PC-9 (cell line): ENCODE measurements around the gene SYT2.

Experiments used
- EZH2 ChIP-seq: fragments of 200-600 bp; sonication (generic); IDR thresholded peaks from 2 replicates; pipeline ENCODE4 v1.8.0; 2017; ENCODE audit warnings: antibody characterized with exemption, low read depth
- TF ChIP-seq, protein P1 (sequence below): fragments of 200-600 bp; sonication (generic); conservative IDR thresholded peaks from 2 replicates; pipeline ENCODE4 v1.6.1; 2017; ENCODE audit warnings: mixed run types, antibody characterized with exemption, mild to moderate bottlenecking, moderate library complexity

GRCh38 chr1:202565890-202566602 lies 144.2 kb downstream of the SYT2 start:
- no peak for TF ChIP-seq EZH2
- TF ChIP-seq, protein P1, sequence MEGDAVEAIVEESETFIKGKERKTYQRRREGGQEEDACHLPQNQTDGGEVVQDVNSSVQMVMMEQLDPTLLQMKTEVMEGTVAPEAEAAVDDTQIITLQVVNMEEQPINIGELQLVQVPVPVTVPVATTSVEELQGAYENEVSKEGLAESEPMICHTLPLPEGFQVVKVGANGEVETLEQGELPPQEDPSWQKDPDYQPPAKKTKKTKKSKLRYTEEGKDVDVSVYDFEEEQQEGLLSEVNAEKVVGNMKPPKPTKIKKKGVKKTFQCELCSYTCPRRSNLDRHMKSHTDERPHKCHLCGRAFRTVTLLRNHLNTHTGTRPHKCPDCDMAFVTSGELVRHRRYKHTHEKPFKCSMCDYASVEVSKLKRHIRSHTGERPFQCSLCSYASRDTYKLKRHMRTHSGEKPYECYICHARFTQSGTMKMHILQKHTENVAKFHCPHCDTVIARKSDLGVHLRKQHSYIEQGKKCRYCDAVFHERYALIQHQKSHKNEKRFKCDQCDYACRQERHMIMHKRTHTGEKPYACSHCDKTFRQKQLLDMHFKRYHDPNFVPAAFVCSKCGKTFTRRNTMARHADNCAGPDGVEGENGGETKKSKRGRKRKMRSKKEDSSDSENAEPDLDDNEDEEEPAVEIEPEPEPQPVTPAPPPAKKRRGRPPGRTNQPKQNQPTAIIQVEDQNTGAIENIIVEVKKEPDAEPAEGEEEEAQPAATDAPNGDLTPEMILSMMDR, result no peak
